Stimulated activated CD8-positive, alpha-beta memory T cell treated with anti-CD3 and anti-CD28 coated beads, Interleukin-4, amount 100 ng/mL, for 4 hours (primary cell): Measurements from ENCODE around the gene TRIM9.
A peak's percentile ranks its signal among the peaks of the same experiment; 100 is the strongest.

ENCODE experiments used
- DNase-seq, 2 donors: peaks; one replicate each; pipeline ENCODE4 v3.0.0-alpha.2; 2020; ENCODE audit warnings: low read depth in 2 of 2, low spot score in 1 of 2

Gene TRIM9

DNA sequence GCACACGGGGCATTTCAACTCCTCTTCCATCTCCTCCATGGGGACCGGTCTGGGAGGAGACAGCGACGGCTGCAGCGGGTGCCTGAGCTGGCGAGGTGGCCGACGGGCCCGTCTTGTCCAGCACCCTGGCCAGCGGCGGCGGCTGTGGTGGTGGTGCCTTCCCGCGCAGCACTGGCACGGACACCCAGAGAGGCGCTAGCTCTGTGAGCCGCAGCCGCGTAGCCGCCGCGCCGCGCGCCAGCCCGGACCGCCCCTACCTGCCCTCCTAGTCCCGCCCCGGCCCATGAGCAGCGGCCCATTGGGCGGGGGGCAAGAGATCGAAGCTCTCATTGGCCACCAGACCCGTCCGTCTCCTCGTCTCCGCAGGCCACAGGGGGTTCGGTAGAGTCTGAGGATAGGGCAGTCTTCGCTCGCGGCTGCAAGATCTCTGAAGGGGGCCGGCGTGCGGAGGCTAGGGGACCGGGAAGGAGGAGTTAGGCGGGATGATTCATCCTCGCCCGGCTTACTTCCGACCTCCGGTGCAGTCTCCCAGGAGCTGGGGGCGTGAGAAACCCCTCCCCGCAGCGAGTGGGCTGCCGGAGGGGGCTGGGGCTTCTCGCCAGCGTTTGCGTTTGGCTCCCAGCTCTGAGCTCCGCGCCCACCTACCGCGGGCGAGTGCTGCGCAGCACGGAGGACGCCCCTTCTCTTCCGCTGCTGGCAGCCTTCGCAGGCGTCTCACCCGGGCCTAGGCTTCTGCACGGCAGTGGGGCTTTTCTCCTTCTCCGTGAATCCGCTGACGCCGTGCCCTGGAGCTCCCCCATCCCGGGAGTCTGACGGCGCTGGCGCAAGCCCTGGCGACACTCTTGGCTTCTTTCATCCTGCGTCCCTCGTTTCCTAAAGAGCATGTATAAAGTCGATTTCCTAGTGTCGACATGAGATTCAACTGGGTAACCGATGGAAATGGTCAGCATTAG lies at the start of gene TRIM9:
Gene TRIM9, minus strand, starts transcription at position 205 of the 953 bp plus-strand sequence. Its CDS starts 166 bp downstream, at position 39.
- peak; percentile 69 to 85 for DNase-seq

DNA sequence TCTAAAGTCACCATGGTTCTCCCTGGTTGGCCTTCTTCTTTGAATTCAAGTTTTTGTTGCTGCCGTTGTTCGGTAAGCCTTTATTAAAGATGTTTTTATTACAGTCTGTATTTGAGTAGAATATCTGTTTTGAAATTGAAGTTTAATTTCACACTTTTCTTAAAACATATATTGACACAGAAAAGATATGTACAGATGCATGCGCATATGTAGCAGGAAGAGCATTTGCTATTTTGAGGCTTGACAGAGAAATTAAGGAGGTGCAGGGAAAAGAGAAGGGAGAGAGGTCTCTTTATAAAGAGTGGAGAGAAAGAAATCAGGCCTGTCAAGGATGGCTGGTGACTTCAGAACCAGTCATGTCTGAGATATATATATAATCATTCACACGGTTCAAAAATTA lies 46.0 kb upstream of the TRIM9 start:
- DNase-seq, result no peak

GRCh38 chr14:51140338-51140737 lies 45.4 kb upstream of the TRIM9 start:
- no peak for DNase-seq

DNA sequence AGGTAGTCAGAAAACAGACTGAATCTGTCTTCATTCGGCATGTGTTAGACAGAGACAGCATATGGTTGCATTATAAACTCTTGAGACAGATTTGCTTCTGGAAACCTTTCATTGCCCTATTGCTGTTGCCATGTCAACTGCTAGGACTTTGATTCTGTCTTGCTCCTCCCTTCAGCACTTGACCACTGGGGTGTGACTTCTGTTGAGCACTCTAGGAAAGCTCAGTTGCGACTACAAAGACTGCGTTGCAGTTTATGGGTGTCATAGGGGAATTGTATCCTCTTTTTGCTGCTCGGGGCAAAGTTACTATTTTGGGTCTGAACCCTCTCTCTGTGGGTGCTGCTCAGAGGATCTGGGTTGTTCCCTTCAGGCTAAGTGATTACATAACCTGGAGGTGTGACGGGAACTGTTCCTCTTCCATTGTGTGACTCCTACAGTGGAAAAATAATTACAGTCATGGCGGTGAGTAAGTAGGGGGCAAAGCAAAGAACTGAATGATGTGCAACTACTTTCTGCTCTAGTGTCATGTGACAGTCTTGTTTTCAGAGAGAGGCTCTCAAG lies 44.3 kb upstream of the TRIM9 start:
- DNase-seq, result no peak

DNA sequence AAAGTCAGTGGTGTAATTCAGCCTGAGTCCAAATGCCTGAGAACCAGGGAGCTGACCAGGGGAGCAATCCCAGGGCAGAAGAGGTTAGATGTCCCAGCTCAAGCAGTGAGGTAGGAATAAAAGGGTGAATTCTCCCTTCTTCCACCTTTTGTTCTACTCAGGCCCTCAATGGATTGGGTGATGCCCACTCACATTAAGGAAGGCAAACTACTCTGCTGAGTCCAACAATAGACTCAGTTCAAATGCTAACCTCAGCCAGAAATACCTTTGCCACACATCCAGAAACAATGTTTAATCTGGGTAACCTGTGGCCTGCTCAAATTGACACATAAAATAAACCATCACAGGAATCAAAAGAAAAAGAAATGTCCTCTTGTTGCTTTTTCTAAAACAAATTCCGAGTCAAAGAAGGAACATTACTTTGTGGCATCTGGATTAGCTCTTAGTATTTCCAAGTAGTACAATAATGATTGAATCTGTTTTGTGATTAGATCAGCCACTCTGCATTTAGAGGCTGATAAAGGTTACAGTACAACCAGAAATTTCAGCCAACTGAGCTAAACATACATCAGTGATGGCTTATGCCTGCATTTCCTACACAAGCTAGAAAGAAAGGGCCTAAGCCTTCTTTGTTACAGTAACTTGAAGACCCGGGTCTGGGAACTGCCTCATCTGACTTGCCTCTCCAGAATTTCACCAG lies 43.6 kb upstream of the TRIM9 start:
- DNase-seq, result no peak

- no peak for DNase-seq
Measured at GRCh38 chr14:51131516-51131915, 36.6 kb upstream of the TRIM9 start.

- DNase-seq, result no peak
Measured at GRCh38 chr14:51129130-51129529, 34.2 kb upstream of the TRIM9 start.

GRCh38 chr14:51124029-51124428 lies 29.1 kb upstream of the TRIM9 start:
- no peak for DNase-seq

GRCh38 chr14:51121096-51121495 lies 26.2 kb upstream of the TRIM9 start:
- no peak for DNase-seq

DNA sequence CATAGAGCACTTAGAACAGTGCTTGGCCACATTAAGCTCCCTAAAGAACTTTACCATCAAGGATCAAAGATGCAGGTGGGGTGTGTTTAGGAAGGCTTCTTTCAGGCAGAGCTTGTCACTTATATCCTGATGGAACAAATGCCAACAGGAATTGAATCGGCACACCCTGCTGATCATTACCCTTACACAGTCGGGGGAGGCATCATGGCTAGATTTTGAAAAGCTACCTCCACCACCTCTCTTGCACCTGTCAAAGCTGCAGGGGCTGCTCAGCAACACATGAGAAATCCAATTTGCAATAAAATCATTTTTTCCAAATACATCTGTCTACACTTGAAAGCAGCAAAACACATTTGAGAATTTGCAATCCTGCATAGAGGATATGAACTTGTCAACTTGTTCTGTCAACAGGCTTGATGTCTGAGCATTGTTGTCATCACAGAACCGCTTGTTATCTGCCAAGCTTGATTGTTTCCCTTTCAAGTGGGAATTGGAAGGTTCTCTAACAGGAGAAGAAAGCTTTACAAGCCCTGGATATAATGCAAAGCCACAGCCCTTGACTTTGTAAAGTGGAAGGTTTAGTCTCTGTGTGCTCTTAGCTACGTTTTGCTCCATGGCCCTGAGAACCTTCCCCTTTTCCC lies 24.6 kb upstream of the TRIM9 start:
- DNase-seq, result no peak

DNA sequence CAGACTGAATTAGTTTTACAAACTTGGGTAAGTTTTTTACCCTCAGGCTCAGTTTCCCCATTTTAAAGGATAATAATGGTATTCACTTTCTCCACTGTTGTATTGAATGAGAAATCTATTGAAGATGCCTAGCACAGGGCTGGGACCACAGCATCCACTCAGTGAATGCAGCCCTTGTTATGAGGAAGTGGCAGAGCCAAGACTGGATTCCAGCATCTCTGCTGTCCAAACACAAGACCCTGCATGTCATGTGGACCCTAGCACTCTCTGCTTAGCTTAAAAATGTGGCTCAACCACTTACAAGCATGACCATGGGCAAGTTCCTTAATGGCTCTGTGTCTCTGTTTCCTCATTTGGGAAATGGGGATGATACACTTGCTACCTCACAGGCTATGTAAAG lies 24.1 kb upstream of the TRIM9 start:
- no peak for DNase-seq

GRCh38 chr14:51117593-51117992 lies 22.7 kb upstream of the TRIM9 start:
- no peak for DNase-seq

DNA sequence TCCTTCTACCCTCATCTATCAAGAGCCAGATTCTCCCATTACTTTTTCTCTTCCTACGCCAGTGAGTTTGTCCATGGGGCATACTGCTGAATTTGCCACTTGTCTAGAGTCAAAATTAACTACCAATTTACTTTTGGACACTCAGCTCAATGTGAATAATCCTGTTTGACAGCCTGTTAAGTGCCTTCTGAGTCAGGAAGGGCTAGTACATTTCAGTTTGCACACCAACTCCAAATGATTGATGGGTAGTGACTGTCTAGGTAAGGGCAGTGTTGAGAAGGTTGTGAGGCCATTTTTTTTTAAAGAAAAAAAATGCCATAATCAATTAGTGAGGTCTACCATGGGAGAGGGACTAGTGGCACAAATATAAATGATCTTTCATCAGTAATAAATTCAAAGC lies 21.8 kb upstream of the TRIM9 start:
- no peak for DNase-seq

- DNase-seq, result no peak
Measured at GRCh38 chr14:51109651-51110050, 14.7 kb upstream of the TRIM9 start.

GRCh38 chr14:51107801-51108200 lies 12.9 kb upstream of the TRIM9 start:
- DNase-seq, result no peak

- no peak for DNase-seq
Measured at GRCh38 chr14:51104467-51104866, 9.6 kb upstream of the TRIM9 start.

DNA sequence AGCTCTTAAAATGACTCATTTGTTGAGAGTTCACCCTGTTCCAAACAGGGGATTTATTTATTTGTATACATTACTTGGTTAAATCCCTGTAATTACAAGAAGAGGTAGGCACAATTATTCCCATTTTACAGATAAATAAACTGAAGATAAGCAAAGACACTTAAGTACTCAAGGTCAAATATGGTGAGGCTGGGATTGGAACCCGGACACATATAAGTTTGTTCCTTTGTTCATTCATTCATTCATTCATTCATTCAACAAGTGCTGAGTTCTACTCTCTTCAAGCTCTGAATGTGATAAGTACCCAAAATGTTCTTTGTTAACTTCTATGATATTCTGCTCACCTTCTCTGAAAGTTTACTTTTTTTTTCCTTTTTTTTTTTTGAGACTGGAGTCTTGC lies 2.4 kb upstream of the TRIM9 start:
- DNase-seq, result no peak

- DNase-seq, result no peak
Measured at GRCh38 chr14:51096870-51097269, 2.0 kb upstream of the TRIM9 start.

DNA sequence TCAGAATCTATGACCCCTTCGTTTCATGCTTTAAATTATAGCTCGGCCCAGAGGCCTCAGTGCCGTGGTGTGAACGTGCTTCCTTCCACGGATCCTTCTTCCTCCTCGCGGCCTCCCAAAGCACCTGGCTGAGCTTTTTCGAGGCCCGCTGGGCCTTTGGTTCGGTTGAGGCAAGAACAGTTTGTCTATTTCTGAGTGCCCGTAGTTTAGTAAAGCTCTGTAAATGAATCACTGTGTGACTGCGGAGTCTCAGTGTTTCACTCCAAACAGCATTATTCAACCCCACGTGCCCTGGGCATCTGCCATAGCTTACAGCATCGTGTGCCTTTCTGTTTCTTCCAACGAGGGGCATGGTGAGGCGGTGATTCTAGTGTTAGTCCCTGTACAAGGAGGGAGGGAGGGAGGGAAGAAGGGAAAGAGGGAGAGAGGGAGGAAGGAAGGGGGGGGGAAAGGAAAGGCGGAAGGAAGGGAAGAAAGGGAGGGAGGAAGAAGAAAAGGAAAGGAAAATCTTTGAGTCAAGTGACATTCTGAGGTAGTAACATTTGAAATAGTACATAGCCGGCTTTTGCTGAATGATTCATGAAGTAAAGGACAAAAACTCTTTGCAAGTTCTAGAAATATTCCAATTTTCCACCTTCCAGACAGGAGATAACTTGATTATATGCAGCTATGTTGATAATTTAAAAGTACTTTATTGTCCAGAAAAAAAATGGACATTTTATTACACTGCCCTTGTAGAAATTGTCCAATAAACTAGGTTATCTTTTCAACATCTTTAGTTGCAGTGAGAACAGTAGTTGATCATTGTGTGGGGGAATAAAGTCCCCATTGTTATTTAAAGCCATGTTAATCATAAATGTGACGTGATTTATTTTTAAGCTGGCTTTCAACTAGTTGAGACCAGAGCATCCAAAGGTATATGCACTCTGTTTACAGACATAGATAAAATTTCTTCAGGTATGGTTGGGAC lies 1.2 kb upstream of the TRIM9 start:
- DNase-seq, result no peak

DNA sequence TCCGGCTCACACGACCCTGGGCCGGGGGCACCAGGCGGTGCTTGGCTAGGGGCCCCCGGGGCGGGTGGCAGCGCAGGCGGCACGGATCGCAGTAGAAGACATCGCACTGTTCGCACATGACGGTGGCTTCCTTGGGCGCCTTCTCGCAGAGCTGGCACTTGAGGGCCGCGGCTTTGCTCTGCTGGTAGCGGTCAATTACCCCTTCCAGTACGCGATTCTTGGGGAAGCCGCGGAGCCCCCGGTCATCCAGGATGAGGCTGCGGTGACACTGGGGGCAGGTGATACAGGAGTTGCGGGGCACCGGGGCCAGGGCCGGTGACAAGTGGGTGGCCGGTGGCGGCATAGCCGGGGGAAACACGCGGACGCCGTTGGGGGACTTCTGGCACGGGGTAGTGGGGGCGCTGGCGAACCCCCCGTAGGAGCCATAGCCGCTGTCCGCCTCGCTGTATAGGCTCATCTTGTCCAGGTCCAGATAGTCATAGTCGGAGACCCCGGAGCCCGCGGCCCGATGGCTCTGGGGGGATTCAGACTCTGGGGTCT lies 553 bp downstream of the TRIM9 start:
- no peak for DNase-seq
